Sciatic nerve (tissue), 2 donors: ENCODE measurements around the gene NEGR1. TPM values are rescaled to one million over a fixed set of nuclear protein-coding genes. Genes with fewer than 3 reads are reported as not detected.

ENCODE experiments used
- ATAC-seq: fragments of 200-7000 bp; cut with Tn5 transposase; one replicate; pipeline ENCODE4 v1.9.1; 2020; ENCODE audit warnings: mild to moderate bottlenecking, moderate library complexity
- DNase-seq: peaks from one replicate; pipeline ENCODE4 v3.0.0-alpha.2; 2020; ENCODE audit warnings: low spot score
- intact Hi-C: fragments of 100-400 bp; cut with DNase I; formaldehyde crosslinking; loops from one replicate; pipeline ENCODE4 v1.14.2; 2022
- total RNA-seq: library from RNA; stranded (reverse); fragmentation: NEBNext Ultra II Directional; extraction: Animal tissue kit (Norgen Biotek cat#: 25700); gene quantifications from one replicate; pipeline ENCODE4 v1.2.1, GENCODE V29; 2021
- donor health status: DM: no; HTN: no; CAD: no.
- donor health status: DM: no; HTN: no; CAD: no.

NEGR1 gene
- total RNA-seq, 1 donor from 2014 or later = 85.5 TPM

- intact Hi-C loops = no loop called here
- ATAC-seq (no peak), DNase-seq (peak; percentile 57)
Measured at GRCh38 chr1:71834601-71835441, 447.5 kb downstream of the NEGR1 start.

GRCh38 chr1:71831646-71832045 is 450.7 kb downstream of the NEGR1 start:
- no peak for DNase-seq
- ATAC-seq = no peak
- intact Hi-C loops = no loop called here

- DNase-seq (no peak), ATAC-seq (no peak)
- intact Hi-C loops = no loop called here
Measured at GRCh38 chr1:71829346-71829745, 453.0 kb downstream of the NEGR1 start.

DNA sequence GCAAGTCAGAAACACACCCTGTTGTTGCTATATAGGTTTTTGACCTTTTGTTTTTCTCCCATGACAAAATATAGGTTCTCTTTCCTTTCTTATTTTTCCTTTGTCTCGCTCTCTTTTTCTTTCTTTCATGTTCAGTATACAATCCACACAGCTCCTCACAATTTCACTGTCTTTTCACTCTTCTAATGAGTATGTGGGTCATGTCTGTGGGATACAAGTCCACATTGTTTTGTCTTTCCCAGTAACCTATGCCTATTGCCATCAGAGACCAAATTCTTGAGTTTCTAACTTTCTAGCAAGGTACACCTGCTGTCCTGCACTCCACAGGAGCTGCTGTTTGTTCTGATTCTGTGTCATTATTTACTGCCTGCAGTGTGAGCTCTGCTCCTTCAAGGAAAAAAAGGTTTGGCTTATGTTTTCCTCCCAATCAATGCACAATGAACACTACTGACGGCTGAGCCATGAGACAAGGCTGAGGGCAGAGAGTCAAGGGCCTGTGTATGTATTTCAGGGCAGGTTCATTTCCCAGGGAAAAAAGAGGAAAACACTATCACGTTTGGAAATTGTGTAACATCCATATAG is 453.8 kb downstream of the NEGR1 start:
- DNase-seq = no peak
- intact Hi-C loops = no loop called here
- ATAC-seq = peak; percentile 53

GRCh38 chr1:71823708-71824305 is 458.5 kb downstream of the NEGR1 start:
- intact Hi-C loops = no loop called here
- no peak for ATAC-seq
- DNase-seq = no peak

- intact Hi-C loops = no loop called here
- no peak for ATAC-seq
- DNase-seq = no peak
Measured at GRCh38 chr1:71817028-71817427, 465.3 kb downstream of the NEGR1 start.

DNA sequence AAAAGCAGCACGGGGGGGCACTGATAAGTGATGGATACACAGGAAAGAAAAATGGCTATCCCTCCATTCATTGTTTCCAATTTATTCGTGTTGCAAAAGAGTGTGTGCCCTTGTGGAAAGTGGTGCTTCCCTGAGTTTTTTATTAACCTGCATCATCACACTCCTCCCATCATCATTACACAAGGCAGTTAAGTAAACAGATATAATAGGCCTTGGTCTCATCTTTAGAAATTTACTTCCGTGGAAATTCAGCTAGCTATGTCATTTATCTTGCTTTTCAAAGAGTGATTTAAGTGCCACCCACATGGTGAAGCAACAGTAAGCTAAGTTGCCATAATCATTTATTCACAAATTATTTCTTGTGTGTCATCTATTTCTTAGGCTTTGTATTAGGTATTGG is 473.3 kb downstream of the NEGR1 start:
- DNase-seq (no peak), ATAC-seq (no peak)
- intact Hi-C loops = no loop called here

DNA sequence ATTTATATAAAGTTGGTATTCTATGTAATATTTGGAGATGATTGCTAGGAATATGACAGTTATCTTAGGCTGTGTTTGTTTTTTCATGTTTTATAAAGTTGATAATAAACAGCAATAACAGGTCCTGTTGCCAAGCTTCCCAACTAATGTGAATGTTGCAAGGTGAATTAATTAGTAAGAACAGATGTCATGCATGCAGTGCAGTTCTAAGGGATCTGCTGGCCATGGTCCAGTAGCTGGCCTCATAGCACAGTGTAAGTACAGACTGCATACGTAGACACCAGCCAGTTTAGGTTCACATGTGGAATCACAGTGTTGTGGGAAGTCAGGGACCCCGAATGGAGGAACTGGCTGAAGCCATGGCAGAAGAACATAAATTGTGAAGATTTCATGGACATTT is 478.2 kb downstream of the NEGR1 start:
- intact Hi-C loops = no loop called here
- no peak for ATAC-seq
- DNase-seq = no peak

DNA sequence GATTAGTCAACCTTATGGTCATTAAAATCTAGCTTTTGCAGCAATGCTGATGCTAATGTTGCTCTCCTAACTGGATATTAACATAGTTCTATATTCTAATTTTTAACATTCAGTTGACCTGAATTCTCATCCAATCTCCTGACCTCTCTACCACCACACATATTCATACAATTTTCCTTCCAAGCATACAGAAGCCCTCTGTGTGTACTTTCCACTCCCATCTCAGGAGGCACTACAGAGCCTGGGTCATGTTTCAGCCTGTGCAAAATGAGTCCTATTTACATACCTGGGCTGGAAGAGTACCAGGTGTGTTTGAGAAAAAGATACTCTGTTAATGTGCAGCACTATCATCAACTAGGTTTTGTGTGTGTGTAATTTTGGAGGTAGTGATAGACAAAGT is 486.3 kb downstream of the NEGR1 start:
- DNase-seq = no peak
- intact Hi-C loops = no loop called here
- no peak for ATAC-seq

GRCh38 chr1:71792264-71792663 is 490.1 kb downstream of the NEGR1 start:
- no peak for DNase-seq
- intact Hi-C loops = no loop called here
- no peak for ATAC-seq

- DNase-seq = no peak
- intact Hi-C loops = no loop called here
- no peak for ATAC-seq
Measured at GRCh38 chr1:71788113-71788512, 494.2 kb downstream of the NEGR1 start.

DNA sequence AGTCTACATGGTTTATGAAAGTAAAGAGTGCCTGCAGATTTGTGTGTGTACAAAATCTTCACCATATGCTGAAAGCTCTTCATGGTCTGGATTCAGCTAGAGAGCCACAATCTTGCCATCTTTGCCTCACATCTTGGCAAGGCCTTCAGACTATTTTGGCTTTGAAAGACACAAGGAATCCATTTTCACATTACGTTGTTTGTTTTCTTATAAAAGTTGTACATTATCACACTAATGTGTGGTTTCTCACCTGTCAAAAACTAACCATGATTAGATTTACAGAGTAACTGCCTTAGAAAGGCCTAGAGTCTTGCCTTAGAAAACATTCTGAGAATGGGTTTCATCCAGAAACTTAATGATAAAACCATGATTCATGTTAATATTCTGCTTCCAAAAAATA is 494.6 kb downstream of the NEGR1 start:
- DNase-seq = no peak
- intact Hi-C loops = no loop called here
- no peak for ATAC-seq

DNA sequence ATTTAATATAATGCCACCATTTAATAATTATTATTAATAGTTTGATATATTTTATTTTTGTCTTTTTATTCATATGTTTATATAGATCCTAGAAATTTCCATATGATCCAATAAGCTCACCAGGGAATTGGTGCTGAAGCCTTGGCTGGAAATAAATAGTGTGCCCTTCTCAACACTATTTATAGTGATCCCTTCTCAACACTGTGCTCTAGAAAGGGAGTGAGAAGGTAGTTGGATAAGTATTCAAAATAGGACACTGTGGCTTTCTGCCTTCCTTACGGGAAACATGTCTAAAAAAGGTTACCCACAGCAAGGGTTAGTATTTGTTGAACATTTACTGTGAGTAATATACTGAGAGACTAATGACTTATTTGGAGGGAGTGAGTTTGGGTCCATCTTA is 496.1 kb downstream of the NEGR1 start:
- DNase-seq (no peak), ATAC-seq (no peak)
- intact Hi-C loops = no loop called here

GRCh38 chr1:71785450-71785849 is 496.9 kb downstream of the NEGR1 start:
- ATAC-seq (no peak), DNase-seq (no peak)
- intact Hi-C loops = no loop called here

GRCh38 chr1:71785000-71785399 is 497.3 kb downstream of the NEGR1 start:
- ATAC-seq (peak; percentile 41), DNase-seq (no peak)
- intact Hi-C loops = no loop called here

GRCh38 chr1:71784241-71784640 is 498.1 kb downstream of the NEGR1 start:
- DNase-seq (no peak), ATAC-seq (no peak)
- intact Hi-C loops = no loop called here

- intact Hi-C loops = no loop called here
- DNase-seq (no peak), ATAC-seq (no peak)
Measured at GRCh38 chr1:71783071-71783470, 499.3 kb downstream of the NEGR1 start.

DNA sequence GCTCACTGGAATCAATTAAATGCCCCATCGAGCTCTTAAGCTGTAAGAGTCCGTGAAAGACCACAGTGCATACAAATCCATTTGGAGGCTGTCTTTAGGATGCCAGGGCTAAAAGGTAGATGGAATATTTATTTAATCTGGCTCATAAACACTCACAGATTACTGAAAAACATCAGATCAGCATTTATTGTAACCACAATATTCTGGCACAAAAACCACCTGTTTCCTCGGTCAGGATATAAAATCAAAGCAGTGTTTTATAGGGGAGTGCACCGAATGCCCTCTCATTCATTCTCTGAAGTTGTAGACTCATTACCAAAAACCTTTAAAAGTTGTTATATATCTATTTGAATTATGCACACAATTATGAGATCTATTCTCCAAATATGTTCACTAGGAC is 500.9 kb downstream of the NEGR1 start:
- DNase-seq (no peak), ATAC-seq (no peak)
- intact Hi-C loops = no loop called here

GRCh38 chr1:71780681-71781080 is 501.7 kb downstream of the NEGR1 start:
- ATAC-seq (no peak), DNase-seq (no peak)
- intact Hi-C loops = no loop called here

GRCh38 chr1:71778940-71779339 is 503.4 kb downstream of the NEGR1 start:
- intact Hi-C loops = no loop called here
- DNase-seq (no peak), ATAC-seq (no peak)
